GM12878 (cell line): ENCODE results near the gene RALGPS1. TPM values are rescaled to one million over a fixed set of nuclear protein-coding genes. Genes with fewer than 3 reads are reported as not detected.
A peak's percentile ranks its signal among the peaks of the same experiment; 100 is the strongest.

Source experiments
- ATAC-seq: fragments of 200-7000 bp; cut with Tn5 transposase; 3 replicates; pipeline ENCODE4 v1.9.1; 2020; ENCODE audit warnings: mild to moderate bottlenecking, moderate library complexity
- BruUV-seq: library from RNA; stranded (reverse); fragments of 400-500 nt; replicated peaks from 2 replicates; lab custom pipeline; 2021; lab: Mats Ljungman, UMichigan
- CTCF ChIA-PET: fragments of 300-600 bp; sonication (Branson Sonifier 250); formaldehyde crosslinking; extraction: SDS; loops from one replicate; lab custom pipeline; 2021; ENCODE audit warnings: inconsistent platforms; lab: Yijun Ruan, JAX
- POLR2A ChIA-PET: fragments of 350-600 bp; formaldehyde crosslinking; extraction: SDS; loops from one replicate; lab custom pipeline; 2021; ENCODE audit warnings: inconsistent platforms; lab: Charles Lee
- RAD21 ChIA-PET: fragments of 300-600 bp; sonication (Branson Sonifier 250); formaldehyde crosslinking; loops from one replicate; lab custom pipeline; 2023; ENCODE audit warnings: antibody characterized with exemption; ENCODE audit not compliant: unreplicated experiment; lab: Charles Lee
- SMC1A ChIA-PET: fragments of 300-600 bp; sonication (Branson Sonifier 250); formaldehyde crosslinking; loops from one replicate; lab custom pipeline; 2023; ENCODE audit not compliant: unreplicated experiment, uncharacterized antibody; lab: Charles Lee
- DNase-seq: peaks from one replicate; pipeline ENCODE4 v3.0.0-alpha.2; 2011; ENCODE audit warnings: low read depth, low spot score
- FAIRE-seq: peaks from 3 replicates; lab custom pipeline; 2011; peaks lifted over from hg19 to GRCh38; lab: Jason Lieb, UNC
- H2AFZ ChIP-seq: 2 replicates; pipeline ENCODE4 v1.6.0; 2011; ENCODE audit warnings: low read depth, low read length, control low read depth; ENCODE audit not compliant: control insufficient read depth
- H3K27ac ChIP-seq: 2 replicates; pipeline ENCODE4 v1.5.1; 2011; ENCODE audit warnings: control low read depth; ENCODE audit not compliant: control insufficient read depth, insufficient read depth
- H3K27me3 ChIP-seq, 2 experiments: replicated peaks in 1 of 2; 2 replicates each; pipeline versions ENCODE4 v1.6.0 to v1.6.1; 2011; ENCODE audit warnings: low read length in 1 of 2; ENCODE audit not compliant: control insufficient read depth in 2 of 2, insufficient read depth in 2 of 2
- H3K36me3 ChIP-seq, 2 experiments: 2 replicates each; pipeline ENCODE4 v1.5.1; 2011; ENCODE audit warnings: low read length in 1 of 2; ENCODE audit not compliant: control insufficient read depth in 2 of 2, insufficient read depth in 2 of 2
- H3K4me1 ChIP-seq: 2 replicates; pipeline ENCODE4 v1.6.1; 2011; ENCODE audit warnings: mild to moderate bottlenecking, low read length, moderate library complexity, mixed read lengths; ENCODE audit not compliant: control insufficient read depth, insufficient read depth
- H3K4me2 ChIP-seq: 2 replicates; pipeline ENCODE4 v1.6.0; 2011; ENCODE audit warnings: control low read depth; ENCODE audit not compliant: control insufficient read depth, insufficient read depth
- H3K4me3 ChIP-seq: fragments of 200-600 bp; sonication (generic); 2 replicates; pipeline ENCODE4 v1.5.1; 2016
- H3K79me2 ChIP-seq: 2 replicates; pipeline ENCODE4 v1.6.0; 2011; ENCODE audit warnings: low read length; ENCODE audit not compliant: control insufficient read depth, insufficient read depth
- H3K9ac ChIP-seq: 2 replicates; pipeline ENCODE4 v1.8.0; 2011; ENCODE audit warnings: low read length, control low read depth, mixed read lengths; ENCODE audit not compliant: control insufficient read depth, insufficient read depth
- H3K9me3 ChIP-seq: replicated peaks from 3 replicates; pipeline ENCODE4 v1.5.1; 2011; ENCODE audit warnings: mild to moderate bottlenecking, low read length; ENCODE audit not compliant: control insufficient read depth, insufficient read depth
- H4K20me1 ChIP-seq: 2 replicates; pipeline ENCODE4 v1.6.0; 2011; ENCODE audit not compliant: control insufficient read depth, insufficient read depth
- HDGF ChIP-seq: fragments of 450-650 bp; IDR thresholded peaks from 2 replicates; pipeline ENCODE4 v1.6.1; 2016; ENCODE audit warnings: antibody characterized with exemption
- IKZF1 ChIP-seq: fragments of 450-650 bp; conservative IDR thresholded peaks from 2 replicates; pipeline ENCODE4 v1.6.1; 2017; ENCODE audit warnings: antibody characterized with exemption, mild to moderate bottlenecking
- SPI1 ChIP-seq: IDR thresholded peaks from 2 replicates; pipeline ENCODE4 v1.6.1; 2011; ENCODE audit warnings: low read depth, mild to moderate bottlenecking, low read length, moderate library complexity, borderline replicate concordance; ENCODE audit not compliant: insufficient read depth
- SUPT20H ChIP-seq: IDR thresholded peaks from 2 replicates; pipeline ENCODE4 v1.6.1; 2011; ENCODE audit warnings: low read depth, mild to moderate bottlenecking, low read length, moderate library complexity, borderline replicate concordance; ENCODE audit not compliant: control insufficient read depth
- WGBS: methylation state at CpG from one replicate; pipeline ENCODE4 v1.1.6; 2016; ENCODE audit warnings: low lambda C conversion rate; ENCODE audit not compliant: insufficient replicate concordance, insufficient coverage; ENCODE audit errors: missing lambda C conversion rate; 5-methylcytosine and 5-hydroxymethylcytosine counted together
- in situ Hi-C: fragments of 300-500 bp; cut with MboI; formaldehyde crosslinking; loops from 9 replicates; pipeline ENCODE4 v1.14.3; 2018; ENCODE audit warnings: mixed read lengths
- intact Hi-C: fragments of 100-400 bp; cut with micrococcal nuclease; formaldehyde crosslinking; loops from one replicate; pipeline ENCODE4 v1.14.2; 2022; ENCODE audit not compliant: unreplicated experiment
- polyA plus RNA-seq, 11 experiments: library from polyadenylated mRNA; depleted of rRNA in 4 of 11; unstranded in 6 of 11; stranded (reverse) in 5 of 11; fragments of >200 nt; fragmentation: Nextera tagmentation in 4 of 11; fragmentation: Illumina TruSeq in 1 of 11; extraction: Ambion mirVana in 4 of 11; extraction: Trizol in 1 of 11; gene quantifications; 1 replicate in 1 of 11; 2 replicates in 10 of 11; pipeline versions ENCODE4 v1.2.1 to v1.2.3, GENCODE V29; 2011 to 2016; ENCODE audit warnings: inconsistent platforms in 2 of 11, missing spikeins in 2 of 11, low read depth in 1 of 11
- total RNA-seq, 4 experiments: library from RNA; depleted of rRNA in 3 of 4; stranded (reverse); fragments of >200 nt in 3 of 4; fragmentation: Illumina TruSeq in 1 of 4; extraction: Trizol in 1 of 4; gene quantifications; 2 replicates each; pipeline versions ENCODE4 v1.2.1 to v1.2.3, GENCODE V29; 2013 to 2021

The RALGPS1 gene
- total and polyA plus RNA-seq, 10 of the 15 experiments (the other 5 are each of a cell fraction or from before 2014, with no cell fraction given), result 0.13 to 5.6 (median 2.7) TPM

DNA sequence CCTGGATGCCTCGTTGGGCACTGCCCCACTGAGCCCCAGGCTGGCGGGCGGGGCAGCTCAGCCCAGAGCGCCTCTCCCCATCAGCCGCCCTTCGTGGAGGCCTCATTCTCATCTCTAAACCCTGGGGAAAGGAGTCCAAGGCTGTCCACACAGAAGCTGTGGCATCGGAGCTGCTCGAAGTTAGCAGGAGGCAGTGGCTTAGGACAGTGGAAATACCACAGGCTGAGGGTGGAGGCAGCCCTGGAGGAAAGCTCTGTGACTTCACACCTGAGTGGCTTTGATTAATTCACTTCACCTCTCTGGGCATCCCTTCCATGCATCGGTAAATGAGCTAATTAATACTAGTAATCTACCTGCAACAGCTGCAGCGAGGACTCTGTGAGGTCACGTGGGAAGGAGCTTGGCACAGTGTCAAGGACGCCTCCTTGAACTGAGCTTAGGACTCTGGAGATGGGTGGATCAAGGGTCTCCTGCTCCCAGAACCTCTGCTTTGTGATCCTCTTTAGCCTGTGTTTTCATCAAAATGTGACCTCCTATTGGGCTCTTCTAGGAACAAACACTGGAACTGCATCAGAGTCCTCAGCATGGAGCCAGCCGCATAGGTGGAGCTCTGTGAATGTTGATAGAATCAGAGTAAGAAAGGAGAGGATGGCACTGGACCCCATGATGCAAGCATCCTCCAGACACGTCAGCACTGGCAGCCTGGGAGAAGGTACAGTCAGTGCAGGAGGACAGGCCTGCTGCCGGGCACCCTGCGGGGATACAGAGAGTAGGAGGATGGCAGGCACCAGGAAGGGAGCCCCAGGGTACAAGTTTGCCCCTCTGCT, 208.7 kb downstream of the RALGPS1 start:
- CTCF ChIA-PET, result interaction anchor here (1.0 to 1.5 kb wide), 3 partner anchors 16 to 47 kb away, joined by 3 read pairs; no protein-coding TSS in a partner anchor
- Histone ChIP-seq H3K9ac (no peak overlapping the region), H3K4me3 (no peak overlapping the region), H3K4me2 (0 out of 2 replicates have a peak overlapping the region, but pooled peaks have one; percentile 5), H4K20me1 (no peaks in the 10 kb centered on the region), H3K27ac (no peak overlapping the region), H2AFZ (peak overlapping the region; percentile 50), H3K36me3 (no peaks in the 10 kb centered on the region), H3K79me2 (no peaks in the 10 kb centered on the region), H3K9me3 (no peaks in the 10 kb centered on the region), H3K27me3 (no peaks in the 10 kb centered on the region), H3K4me1 (peaks cover 16% of the 10 kb centered on the region)
- FAIRE-seq (peak; percentile 38), ATAC-seq (no peak), DNase-seq (no peak)
- 60% methylated on average over 16 of the region's 16 CpGs for WGBS
- TF ChIP-seq IKZF1, result 0 out of 2 replicates have a peak, but pooled peaks have one; percentile 22
- TF ChIP-seq SPI1, result 0 out of 2 replicates have a peak, but pooled peaks have one; percentile 0
- TF ChIP-seq HDGF, result 0 out of 2 replicates have a peak, but pooled peaks have one; percentile 20
- TF ChIP-seq SUPT20H, result no peak
- POLR2A ChIA-PET, result interaction anchor here (0.5 to 1.6 kb wide), 4 partner anchors 31 to 265 kb away, joined by 3 to 4 read pairs (median 3); no protein-coding TSS in a partner anchor
- SMC1A ChIA-PET, result interaction anchor here (0.9 to 1.9 kb wide), 8 partner anchors 15 to 137 kb away, joined by 3 to 5 read pairs (median 4); no protein-coding TSS in a partner anchor
- no TSS peak for BruUV-seq
- intact Hi-C loops (loop anchor here (5.0 kb wide), 1 partner anchor 181 kb away; no protein-coding TSS in a partner anchor), in situ Hi-C loops (no loop called here)
- RAD21 ChIA-PET, result interaction anchor here (0.9 to 1.7 kb wide), 6 partner anchors 11 to 417 kb away, joined by 3 to 8 read pairs (median 4); no protein-coding TSS in a partner anchor
